Stomach (tissue), 4 donors: Measurements from ENCODE around the gene FHOD3.

Experiments
- EP300 ChIP-seq: sonication (generic); formaldehyde crosslinking; IDR thresholded peaks from one replicate; pipeline ENCODE4 v1.6.1; 2017; ENCODE audit warnings: antibody characterized with exemption
- POLR2A ChIP-seq, 4 donors: fragments of 450-650 bp; IDR thresholded peaks; one replicate each; pipeline ENCODE4 v1.6.1; 2016; ENCODE audit warnings: antibody characterized with exemption in 4 of 4, control low read depth in 2 of 4, mild to moderate bottlenecking in 1 of 4, moderate library complexity in 1 of 4
- POLR2AphosphoS5 ChIP-seq, 3 donors: sonication (generic); formaldehyde crosslinking; IDR thresholded peaks; one replicate each; pipeline ENCODE4 v1.6.1; 2016; ENCODE audit warnings: antibody characterized with exemption in 3 of 3
- TF ChIP-seq, protein P1 (sequence below), 7 experiments: fragments of 450-650 bp in 4 of 7; fragments of 200-600 bp in 3 of 7; sonication (generic) in 3 of 7; IDR thresholded peaks; one replicate each; pipeline ENCODE4 v1.5.1; 2016 to 2019; ENCODE audit warnings: antibody characterized with exemption in 7 of 7, control low read depth in 2 of 7, mild to moderate bottlenecking in 1 of 7

DNA sequence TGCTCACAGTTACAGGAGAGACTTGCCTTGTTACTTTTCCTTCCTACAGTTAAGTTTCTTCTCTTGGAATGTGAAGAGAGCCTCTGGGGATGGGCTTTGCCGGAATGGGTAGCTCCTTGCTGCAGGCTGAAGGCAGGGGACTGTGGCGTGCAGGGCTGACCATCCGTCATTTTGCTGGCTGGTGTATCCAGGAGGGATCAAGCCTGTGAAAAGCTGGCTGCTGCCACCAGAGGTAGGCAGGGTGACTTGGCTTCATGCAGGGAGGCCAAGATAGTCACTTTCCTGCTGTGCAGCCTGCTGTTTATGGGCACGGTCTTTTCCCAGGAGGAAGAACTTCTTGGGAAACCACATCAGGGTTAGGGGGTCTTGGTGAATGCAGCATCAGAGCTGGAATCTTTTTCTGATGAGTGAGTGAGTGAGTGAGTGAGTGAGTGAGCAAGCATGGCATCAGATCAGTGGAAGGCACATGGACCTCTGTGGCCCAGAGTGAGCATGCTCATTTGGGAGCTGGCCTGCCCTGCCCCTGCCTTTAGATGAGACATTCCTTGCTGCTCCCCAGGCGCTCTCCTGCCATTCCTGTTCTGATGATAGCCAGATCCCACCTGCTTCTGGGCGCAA is 33.0 kb downstream of the FHOD3 start:
- TF ChIP-seq EP300 (no peak), POLR2A (IDR thresholded peaks at IDR 0.05) (no peak), POLR2AphosphoS5 (IDR thresholded peaks at IDR 0.05) (no peak)
- TF ChIP-seq, protein P1, sequence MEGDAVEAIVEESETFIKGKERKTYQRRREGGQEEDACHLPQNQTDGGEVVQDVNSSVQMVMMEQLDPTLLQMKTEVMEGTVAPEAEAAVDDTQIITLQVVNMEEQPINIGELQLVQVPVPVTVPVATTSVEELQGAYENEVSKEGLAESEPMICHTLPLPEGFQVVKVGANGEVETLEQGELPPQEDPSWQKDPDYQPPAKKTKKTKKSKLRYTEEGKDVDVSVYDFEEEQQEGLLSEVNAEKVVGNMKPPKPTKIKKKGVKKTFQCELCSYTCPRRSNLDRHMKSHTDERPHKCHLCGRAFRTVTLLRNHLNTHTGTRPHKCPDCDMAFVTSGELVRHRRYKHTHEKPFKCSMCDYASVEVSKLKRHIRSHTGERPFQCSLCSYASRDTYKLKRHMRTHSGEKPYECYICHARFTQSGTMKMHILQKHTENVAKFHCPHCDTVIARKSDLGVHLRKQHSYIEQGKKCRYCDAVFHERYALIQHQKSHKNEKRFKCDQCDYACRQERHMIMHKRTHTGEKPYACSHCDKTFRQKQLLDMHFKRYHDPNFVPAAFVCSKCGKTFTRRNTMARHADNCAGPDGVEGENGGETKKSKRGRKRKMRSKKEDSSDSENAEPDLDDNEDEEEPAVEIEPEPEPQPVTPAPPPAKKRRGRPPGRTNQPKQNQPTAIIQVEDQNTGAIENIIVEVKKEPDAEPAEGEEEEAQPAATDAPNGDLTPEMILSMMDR (IDR thresholded peaks at IDR 0.05) = no peak
